ENCODE results near the gene KRT40.

Gene KRT40

GRCh38 chr17:40984226-40984625 is at the start of gene KRT40:
KRT40 (minus strand) TSS chr17:40984326; CDS start chr17:40984273, 53 bp downstream.
- no peak for TF ChIP-seq CEBPB (IDR thresholded peaks at IDR 0.05)
- TF ChIP-seq RAD21 (IDR thresholded peaks at IDR 0.05; ENCODE audit: low read depth), result no peak
- no peak for TF ChIP-seq TCF12 (IDR thresholded peaks at IDR 0.05; ENCODE audit: low read depth)
- no peak for TF ChIP-seq YY1 (IDR thresholded peaks at IDR 0.05; ENCODE audit: low read depth)
- TF ChIP-seq, protein P1, sequence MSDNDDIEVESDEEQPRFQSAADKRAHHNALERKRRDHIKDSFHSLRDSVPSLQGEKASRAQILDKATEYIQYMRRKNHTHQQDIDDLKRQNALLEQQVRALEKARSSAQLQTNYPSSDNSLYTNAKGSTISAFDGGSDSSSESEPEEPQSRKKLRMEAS (IDR thresholded peaks at IDR 0.05), result no peak
- TF ChIP-seq, protein P2, sequence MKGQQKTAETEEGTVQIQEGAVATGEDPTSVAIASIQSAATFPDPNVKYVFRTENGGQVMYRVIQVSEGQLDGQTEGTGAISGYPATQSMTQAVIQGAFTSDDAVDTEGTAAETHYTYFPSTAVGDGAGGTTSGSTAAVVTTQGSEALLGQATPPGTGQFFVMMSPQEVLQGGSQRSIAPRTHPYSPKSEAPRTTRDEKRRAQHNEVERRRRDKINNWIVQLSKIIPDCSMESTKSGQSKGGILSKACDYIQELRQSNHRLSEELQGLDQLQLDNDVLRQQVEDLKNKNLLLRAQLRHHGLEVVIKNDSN (IDR thresholded peaks at IDR 0.05), result no peak
- TF ChIP-seq TEAD4 (IDR thresholded peaks at IDR 0.05), result no peak
- TF ChIP-seq ZBTB7A (IDR thresholded peaks at IDR 0.05; ENCODE audit: low read depth), result no peak
- TF ChIP-seq CREB1 (IDR thresholded peaks at IDR 0.05; ENCODE audit: low read depth), result no peak
- TF ChIP-seq EP300 (IDR thresholded peaks at IDR 0.05; ENCODE audit: borderline replicate concordance), result no peak

DNA sequence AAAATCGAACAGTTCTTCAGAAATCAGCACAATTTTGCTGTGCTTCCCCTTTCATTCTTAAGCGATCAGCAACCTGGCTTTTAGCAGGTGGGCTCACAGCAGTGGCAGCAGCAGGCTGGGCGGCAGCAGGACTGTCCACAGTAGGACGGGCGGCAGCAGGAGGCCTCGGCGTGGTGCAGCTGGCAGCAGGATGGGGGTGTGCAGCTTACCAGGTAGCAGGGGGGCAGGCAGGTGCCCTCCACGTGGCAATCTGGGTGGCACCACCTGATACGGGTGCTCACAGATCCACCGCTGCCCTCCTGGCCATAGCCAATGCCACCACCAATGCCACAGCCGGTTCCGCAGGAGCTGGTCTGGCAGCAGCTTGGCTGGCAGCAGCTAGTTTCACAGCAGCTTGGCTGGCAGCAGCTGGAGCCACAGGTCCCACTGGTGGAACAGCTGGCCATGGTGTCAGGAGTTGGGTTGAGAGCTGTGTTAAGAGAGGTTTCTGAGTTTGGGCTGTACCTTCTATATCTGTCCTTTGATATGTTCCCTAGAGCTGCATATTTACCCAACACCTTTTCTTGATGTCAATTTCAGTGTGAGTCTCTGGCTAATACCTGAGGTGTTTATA is 45.6 kb upstream of the KRT40 start, which contains the start of gene KRTAP1-4:
Gene KRTAP1-4, minus strand, starts transcription at position 563 of the 613 bp plus-strand sequence. Its CDS starts 117 bp downstream, at position 446.
- TF ChIP-seq, protein P1 (IDR thresholded peaks at IDR 0.05), result no peak
- TF ChIP-seq RAD21 (IDR thresholded peaks at IDR 0.05; ENCODE audit: low read depth) (no peak), TEAD4 (IDR thresholded peaks at IDR 0.05) (no peak), CREB1 (IDR thresholded peaks at IDR 0.05; ENCODE audit: low read depth) (no peak), NFIC (IDR thresholded peaks at IDR 0.05) (no peak), CEBPB (IDR thresholded peaks at IDR 0.05) (no peak), EGR1 (IDR thresholded peaks at IDR 0.05) (no peak), TAF1 (IDR thresholded peaks at IDR 0.05; ENCODE audit: low read depth) (no peak), YY1 (IDR thresholded peaks at IDR 0.05; ENCODE audit: low read depth) (no peak), ZBTB7A (IDR thresholded peaks at IDR 0.05; ENCODE audit: low read depth) (no peak), EP300 (IDR thresholded peaks at IDR 0.05; ENCODE audit: borderline replicate concordance) (no peak), TCF12 (IDR thresholded peaks at IDR 0.05; ENCODE audit: low read depth) (no peak), FOXM1 (IDR thresholded peaks at IDR 0.05; ENCODE audit: borderline replicate concordance, low read depth) (no peak)
- TF ChIP-seq, protein P2 (IDR thresholded peaks at IDR 0.05), result no peak
- TF ChIP-seq, protein P3, sequence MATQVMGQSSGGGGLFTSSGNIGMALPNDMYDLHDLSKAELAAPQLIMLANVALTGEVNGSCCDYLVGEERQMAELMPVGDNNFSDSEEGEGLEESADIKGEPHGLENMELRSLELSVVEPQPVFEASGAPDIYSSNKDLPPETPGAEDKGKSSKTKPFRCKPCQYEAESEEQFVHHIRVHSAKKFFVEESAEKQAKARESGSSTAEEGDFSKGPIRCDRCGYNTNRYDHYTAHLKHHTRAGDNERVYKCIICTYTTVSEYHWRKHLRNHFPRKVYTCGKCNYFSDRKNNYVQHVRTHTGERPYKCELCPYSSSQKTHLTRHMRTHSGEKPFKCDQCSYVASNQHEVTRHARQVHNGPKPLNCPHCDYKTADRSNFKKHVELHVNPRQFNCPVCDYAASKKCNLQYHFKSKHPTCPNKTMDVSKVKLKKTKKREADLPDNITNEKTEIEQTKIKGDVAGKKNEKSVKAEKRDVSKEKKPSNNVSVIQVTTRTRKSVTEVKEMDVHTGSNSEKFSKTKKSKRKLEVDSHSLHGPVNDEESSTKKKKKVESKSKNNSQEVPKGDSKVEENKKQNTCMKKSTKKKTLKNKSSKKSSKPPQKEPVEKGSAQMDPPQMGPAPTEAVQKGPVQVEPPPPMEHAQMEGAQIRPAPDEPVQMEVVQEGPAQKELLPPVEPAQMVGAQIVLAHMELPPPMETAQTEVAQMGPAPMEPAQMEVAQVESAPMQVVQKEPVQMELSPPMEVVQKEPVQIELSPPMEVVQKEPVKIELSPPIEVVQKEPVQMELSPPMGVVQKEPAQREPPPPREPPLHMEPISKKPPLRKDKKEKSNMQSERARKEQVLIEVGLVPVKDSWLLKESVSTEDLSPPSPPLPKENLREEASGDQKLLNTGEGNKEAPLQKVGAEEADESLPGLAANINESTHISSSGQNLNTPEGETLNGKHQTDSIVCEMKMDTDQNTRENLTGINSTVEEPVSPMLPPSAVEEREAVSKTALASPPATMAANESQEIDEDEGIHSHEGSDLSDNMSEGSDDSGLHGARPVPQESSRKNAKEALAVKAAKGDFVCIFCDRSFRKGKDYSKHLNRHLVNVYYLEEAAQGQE (IDR thresholded peaks at IDR 0.05; ENCODE audit: low read depth), result no peak

DNA sequence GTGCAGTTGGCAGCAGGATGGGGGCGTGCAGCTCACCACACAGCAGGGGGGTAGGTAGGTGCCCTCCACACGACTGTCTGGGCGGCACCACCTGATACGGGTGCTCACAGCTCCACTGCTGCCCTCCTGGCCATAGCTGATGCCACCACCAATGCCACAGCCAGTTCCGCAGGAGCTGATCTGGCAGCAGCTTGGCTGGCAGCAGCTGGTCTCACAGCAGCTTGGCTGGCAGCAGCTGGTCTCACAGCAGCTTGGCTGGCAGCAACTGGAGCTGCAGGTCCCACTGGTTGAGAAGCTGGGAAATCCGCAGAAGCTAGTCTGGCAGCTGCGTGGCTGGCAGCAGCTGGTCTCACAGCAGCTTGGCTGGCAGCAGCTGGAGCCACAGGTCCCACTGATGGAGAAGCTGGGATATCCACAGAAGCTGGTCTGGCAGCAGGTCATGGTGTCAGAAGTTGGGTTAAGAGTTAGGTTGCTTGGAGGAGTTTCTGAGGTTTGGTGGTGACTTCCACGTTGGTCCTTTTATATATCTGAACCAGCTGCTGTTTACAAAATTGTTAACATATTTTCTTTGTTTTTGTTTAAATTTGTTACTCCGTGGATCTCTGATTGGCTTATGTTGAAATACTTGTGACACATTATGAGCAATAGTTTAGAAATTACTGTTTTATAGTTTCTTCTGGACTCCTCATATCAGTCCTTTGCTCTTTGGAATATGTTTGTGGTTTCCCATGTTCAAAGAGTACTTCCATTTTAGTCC is 42.8 kb upstream of the KRT40 start, which contains the start of gene KRTAP1-5:
Gene KRTAP1-5, minus strand, starts transcription at position 494 of the 757 bp plus-strand sequence. Its CDS starts 53 bp downstream, at position 441.
- no peak for TF ChIP-seq EP300 (IDR thresholded peaks at IDR 0.05; ENCODE audit: borderline replicate concordance)
- TF ChIP-seq, protein P3 (IDR thresholded peaks at IDR 0.05; ENCODE audit: low read depth), result no peak
- TF ChIP-seq RAD21 (IDR thresholded peaks at IDR 0.05; ENCODE audit: low read depth), result no peak
- TF ChIP-seq CREB1 (IDR thresholded peaks at IDR 0.05; ENCODE audit: low read depth), result no peak
- no peak for TF ChIP-seq TAF1 (IDR thresholded peaks at IDR 0.05; ENCODE audit: low read depth)
- no peak for TF ChIP-seq TEAD4 (IDR thresholded peaks at IDR 0.05)
- TF ChIP-seq TCF12 (IDR thresholded peaks at IDR 0.05; ENCODE audit: low read depth), result no peak
- TF ChIP-seq CEBPB (IDR thresholded peaks at IDR 0.05), result no peak
- no peak for TF ChIP-seq ZBTB7A (IDR thresholded peaks at IDR 0.05; ENCODE audit: low read depth)
- no peak for TF ChIP-seq FOXM1 (IDR thresholded peaks at IDR 0.05; ENCODE audit: borderline replicate concordance, low read depth)
- TF ChIP-seq, protein P1 (IDR thresholded peaks at IDR 0.05), result no peak
- no peak for TF ChIP-seq NFIC (IDR thresholded peaks at IDR 0.05)
- TF ChIP-seq, protein P2 (IDR thresholded peaks at IDR 0.05), result no peak
- TF ChIP-seq YY1 (IDR thresholded peaks at IDR 0.05; ENCODE audit: low read depth), result no peak
- no peak for TF ChIP-seq EGR1 (IDR thresholded peaks at IDR 0.05)

GRCh38 chr17:41024697-41025096 is 40.6 kb upstream of the KRT40 start:
- no peak for TF ChIP-seq YY1 (IDR thresholded peaks at IDR 0.05; ENCODE audit: low read depth)
- TF ChIP-seq CREB1 (IDR thresholded peaks at IDR 0.05; ENCODE audit: low read depth), result no peak
- no peak for TF ChIP-seq EGR1 (IDR thresholded peaks at IDR 0.05)
- TF ChIP-seq TCF12 (IDR thresholded peaks at IDR 0.05; ENCODE audit: low read depth), result no peak
- TF ChIP-seq, protein P1 (IDR thresholded peaks at IDR 0.05), result no peak
- TF ChIP-seq CEBPB (IDR thresholded peaks at IDR 0.05), result no peak
- TF ChIP-seq, protein P2 (IDR thresholded peaks at IDR 0.05), result no peak
- no peak for TF ChIP-seq RAD21 (IDR thresholded peaks at IDR 0.05; ENCODE audit: low read depth)
- TF ChIP-seq NFIC (IDR thresholded peaks at IDR 0.05), result no peak
- TF ChIP-seq EP300 (IDR thresholded peaks at IDR 0.05; ENCODE audit: borderline replicate concordance), result no peak
- TF ChIP-seq TAF1 (IDR thresholded peaks at IDR 0.05; ENCODE audit: low read depth), result no peak
- no peak for TF ChIP-seq FOXM1 (IDR thresholded peaks at IDR 0.05; ENCODE audit: borderline replicate concordance, low read depth)
- no peak for TF ChIP-seq ZBTB7A (IDR thresholded peaks at IDR 0.05; ENCODE audit: low read depth)
- TF ChIP-seq, protein P3 (IDR thresholded peaks at IDR 0.05; ENCODE audit: low read depth), result no peak
- TF ChIP-seq TEAD4 (IDR thresholded peaks at IDR 0.05), result no peak

Measured in Ishikawa (cell line).